ENCODE data around the gene PDCD2L. TPM values are rescaled to one million over a fixed set of nuclear protein-coding genes. Genes with fewer than 3 reads are reported as not detected.
"Not testable (repeated sequence)": the region's sequence is repeated elsewhere in the genome, so short reads cannot be mapped to it uniquely, and the experiment has no call there.

Gene PDCD2L
- total RNA-seq, 1 donor from 2014 or later, result 10.6 TPM

DNA sequence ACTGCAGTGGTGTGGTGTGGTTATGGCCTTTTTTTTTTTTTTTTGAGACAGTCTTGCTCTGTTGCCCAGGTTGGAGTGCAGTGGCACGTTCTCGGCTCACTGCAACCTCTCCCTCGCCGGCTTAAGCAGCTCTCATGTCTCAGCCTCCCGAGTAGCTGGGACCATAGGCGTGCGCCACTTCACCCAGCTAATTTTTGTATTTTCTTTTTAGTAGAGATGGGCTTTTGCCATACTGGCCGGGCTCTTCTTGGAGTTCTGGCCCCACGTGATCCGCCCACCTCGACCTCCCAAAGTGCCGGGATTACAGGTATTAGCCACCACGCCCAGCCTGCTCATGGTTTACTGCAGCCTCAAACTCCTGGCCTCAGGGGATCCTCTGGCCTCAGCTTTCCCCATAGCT is 7.0 kb downstream of the PDCD2L start:
- no peak for DNase-seq (ENCODE audit: low spot score)

- DNase-seq (ENCODE audit: low spot score), result no peak
These were observed 11.9 kb downstream of the PDCD2L start for GRCh38 chr19:34416021-34416545.

DNA sequence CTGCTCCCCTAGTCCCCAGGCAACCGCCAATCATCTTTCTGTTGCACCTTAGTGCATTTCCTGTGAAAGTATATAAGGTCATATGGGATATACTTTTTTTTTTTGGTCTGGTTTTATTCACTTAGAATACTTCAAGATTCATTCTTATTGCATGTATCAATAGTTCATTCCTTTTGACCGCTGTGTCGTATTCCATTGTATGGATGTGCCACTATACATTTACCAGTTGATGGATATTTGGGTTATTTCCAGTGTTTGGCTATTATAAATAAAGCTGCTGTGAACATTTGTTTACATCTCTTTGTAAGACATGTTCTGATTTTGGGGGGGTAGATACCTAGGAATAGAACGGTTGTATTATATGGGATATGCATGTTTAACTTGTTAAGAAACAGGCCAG is 14.1 kb downstream of the PDCD2L start:
- no peak for DNase-seq (ENCODE audit: low spot score)

GRCh38 chr19:34426096-34426661 is 22.0 kb downstream of the PDCD2L start:
- no peak for DNase-seq (ENCODE audit: low spot score)

GRCh38 chr19:34428549-34429285 is 24.5 kb downstream of the PDCD2L start:
- DNase-seq (ENCODE audit: low spot score), result no peak

GRCh38 chr19:34429553-34429952 is 25.4 kb downstream of the PDCD2L start:
- no peak for DNase-seq (ENCODE audit: low spot score)

DNA sequence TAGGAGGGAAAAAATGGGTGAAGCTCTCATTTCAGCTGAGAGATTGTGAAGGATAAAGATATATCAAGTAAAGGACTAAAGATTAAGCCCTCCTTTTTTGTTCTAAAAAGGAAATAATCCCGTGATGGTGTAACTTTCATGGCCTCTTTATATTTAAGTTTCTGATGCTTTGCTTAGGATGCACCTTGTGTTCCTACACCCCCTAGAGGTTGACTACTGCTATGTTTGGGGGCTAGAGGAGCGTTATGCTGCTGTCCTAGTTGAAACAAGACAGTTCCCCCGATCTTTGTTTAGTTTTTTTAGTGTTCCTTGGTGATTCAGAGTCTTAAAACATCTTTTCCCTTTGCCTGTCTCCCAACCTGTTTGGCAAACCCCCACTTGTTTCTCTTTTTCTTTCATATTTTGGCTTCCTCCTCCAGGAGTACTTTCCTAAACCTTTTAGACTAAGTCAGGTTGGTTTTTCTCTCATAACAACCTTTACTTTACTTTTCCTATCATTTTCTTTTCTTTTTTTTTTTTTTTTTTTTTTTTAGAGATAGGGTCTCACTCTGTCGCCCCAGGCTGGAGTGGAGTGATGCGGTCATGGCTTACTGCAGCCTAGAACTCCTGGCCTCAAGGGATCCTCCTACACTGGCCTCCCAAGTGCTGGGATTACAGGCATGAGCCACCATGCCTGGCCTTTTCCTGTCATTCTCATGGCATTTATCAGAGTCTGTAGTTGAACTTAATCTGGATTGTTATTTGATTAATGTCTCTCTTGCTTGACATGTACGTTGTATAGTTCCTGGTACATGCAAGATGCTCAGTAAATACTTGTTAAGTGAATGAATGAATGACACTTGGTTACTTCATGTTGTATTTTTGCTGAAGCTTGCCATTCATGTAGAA is 26.8 kb downstream of the PDCD2L start:
- DNase-seq (ENCODE audit: low spot score), result no peak

GRCh38 chr19:34431681-34432402 is 27.6 kb downstream of the PDCD2L start:
- DNase-seq (ENCODE audit: low spot score), result no peak

DNA sequence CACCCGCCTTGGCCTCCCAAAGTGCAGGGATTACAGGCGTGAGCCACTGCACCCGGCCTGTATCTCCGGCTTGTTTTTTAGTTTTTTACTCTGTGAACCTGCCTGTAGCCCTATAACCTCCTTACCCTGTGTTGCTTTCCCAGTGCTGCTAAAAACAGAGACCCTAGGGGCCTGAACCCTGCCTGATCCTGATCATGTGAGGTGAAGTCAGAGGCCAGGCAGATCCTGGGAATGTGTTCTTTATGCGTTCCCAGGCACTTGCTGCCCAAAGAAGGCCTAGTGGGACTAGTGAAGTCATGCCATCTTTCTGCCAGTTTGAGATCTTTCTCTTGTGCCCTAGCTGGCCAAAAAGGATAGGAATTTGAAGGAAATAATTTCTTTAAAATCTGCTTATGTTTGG is 28.6 kb downstream of the PDCD2L start:
- no peak for DNase-seq (ENCODE audit: low spot score)

- DNase-seq (ENCODE audit: low spot score), result no peak
These were observed 32.5 kb downstream of the PDCD2L start for GRCh38 chr19:34436716-34437115.

DNA sequence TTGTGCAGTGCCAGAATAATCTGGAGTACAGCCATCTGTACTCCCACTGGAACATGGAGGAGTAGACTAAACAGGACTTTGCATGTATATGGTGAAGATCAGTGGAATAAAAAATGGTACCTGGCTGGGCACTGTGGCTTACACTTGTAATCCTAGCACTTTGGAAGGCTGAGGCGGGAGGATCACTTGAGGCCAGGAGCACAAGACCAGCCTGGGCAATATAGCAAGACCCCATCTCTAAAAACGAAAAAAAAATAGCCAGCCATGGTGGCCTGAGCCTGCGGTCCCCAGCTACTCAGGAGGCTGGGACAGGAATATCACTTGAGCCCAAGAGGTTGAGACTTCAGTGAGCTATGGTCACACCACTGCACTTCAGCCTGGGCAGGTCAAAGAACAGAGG is 44.0 kb downstream of the PDCD2L start:
- no peak for DNase-seq (ENCODE audit: low spot score)

- DNase-seq (ENCODE audit: low spot score), result no peak
These were observed 48.5 kb downstream of the PDCD2L start for GRCh38 chr19:34452723-34453122.

DNA sequence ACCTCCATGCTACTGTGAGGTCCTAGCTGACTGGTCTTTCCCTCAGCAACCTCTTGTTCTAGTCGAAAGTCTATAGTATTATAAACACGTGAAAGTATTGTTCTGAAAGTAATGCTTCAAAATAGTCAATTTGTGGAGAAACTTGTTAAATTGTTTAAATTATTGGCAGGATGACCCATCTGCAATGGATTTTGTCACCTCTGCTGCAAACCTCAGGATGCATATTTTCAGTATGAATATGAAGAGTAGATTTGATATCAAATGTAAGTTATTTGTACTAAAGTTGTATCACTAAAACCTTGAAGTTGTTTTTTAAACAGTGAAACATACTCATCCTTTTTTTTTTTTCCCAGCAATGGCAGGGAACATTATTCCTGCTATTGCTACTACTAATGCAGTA is 49.9 kb downstream of the PDCD2L start:
- no peak for DNase-seq (ENCODE audit: low spot score)

DNA sequence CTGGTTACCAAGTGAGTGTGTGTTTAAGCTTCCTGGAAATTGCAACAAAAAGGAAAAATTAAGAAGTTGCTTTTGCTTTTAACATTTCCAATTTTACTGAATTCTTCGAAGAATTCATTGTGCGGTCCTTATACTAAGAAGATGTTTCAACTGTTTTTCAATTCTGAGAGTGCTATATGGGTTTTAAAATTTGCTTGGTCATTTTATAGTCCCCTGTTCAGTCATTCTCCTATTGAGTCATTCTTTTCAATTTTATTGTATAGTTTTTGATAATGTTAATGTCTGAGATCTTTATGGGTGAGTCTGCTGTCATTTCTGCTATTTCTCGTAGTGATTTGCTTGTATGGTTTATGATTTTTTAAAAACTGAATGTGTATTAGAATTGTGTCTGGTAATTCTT is 50.5 kb downstream of the PDCD2L start:
- DNase-seq (ENCODE audit: low spot score), result no peak

GRCh38 chr19:34455783-34456480 is 51.7 kb downstream of the PDCD2L start:
- not testable (repeated sequence) for DNase-seq (ENCODE audit: low spot score)

DNA sequence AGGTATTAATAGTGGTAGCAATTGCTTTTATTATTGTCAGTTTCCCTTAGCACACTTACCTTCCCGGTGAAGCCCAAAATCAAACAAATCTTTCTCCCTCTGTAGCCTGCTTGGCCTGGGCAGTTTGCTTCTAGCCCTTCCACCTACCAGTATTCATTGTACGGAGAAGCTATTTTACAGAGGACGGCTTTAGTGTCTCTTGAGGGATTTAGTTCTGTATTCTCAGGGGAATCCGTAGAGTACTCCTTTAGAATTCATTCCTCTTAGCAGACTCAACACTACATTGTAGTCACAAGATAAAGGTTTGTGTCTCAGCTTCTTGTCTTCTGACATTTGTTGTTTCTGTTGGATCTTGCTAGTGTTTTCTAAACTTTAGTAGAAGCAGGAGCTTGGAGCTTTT is 53.2 kb downstream of the PDCD2L start:
- no peak for DNase-seq (ENCODE audit: low spot score)

DNA sequence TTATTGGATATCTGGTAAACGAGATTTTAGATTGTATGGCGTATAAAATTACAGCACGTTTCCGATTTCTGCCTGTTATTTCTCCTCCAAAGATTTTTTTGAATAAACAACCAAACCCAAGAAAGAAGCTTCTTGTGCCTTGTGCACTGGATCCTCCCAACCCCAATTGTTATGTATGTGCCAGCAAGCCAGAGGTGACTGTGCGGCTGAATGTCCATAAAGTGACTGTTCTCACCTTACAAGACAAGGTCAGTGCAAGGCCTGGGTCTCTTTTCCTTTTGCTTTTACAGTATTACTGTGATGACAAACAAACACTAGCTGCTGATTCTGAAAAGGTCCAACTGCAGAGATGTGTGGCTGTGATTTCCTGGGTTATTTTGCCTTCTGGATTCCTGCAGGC is 54.5 kb downstream of the PDCD2L start:
- DNase-seq (ENCODE audit: low spot score), result no peak

DNA sequence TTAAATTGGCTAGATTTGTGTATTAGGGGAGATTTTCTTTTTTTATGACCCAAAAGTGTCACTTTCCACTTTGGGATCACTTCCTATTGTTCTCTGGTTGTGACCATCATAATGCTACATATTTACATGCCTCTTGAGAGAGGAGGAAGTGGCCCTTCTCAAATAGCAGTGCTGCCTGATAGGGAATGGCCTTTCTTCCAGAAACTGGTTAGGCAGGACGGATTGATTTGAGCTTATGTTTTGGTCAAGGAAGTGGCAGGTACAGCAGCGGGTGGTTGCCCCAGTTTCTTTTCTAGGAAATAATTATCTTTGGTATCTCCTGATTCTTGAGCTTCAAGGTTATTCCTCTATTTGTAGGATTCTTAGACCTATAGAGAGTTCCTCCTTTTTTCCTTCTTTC is 55.4 kb downstream of the PDCD2L start:
- peak; percentile 66 for DNase-seq (ENCODE audit: low spot score)

- DNase-seq (ENCODE audit: low spot score), result no peak
These were observed 57.3 kb downstream of the PDCD2L start for GRCh38 chr19:34461375-34462100.

GRCh38 chr19:34464785-34465184 is 60.6 kb downstream of the PDCD2L start:
- DNase-seq (ENCODE audit: low spot score), result not testable (repeated sequence)
